Smooth muscle cell of the pulmonary artery (primary cell): Measurements from ENCODE around the gene SLC35E2B. TPM values are rescaled to one million over a fixed set of nuclear protein-coding genes. Genes with fewer than 3 reads are reported as not detected.

Source experiments
- total RNA-seq: library from RNA; depleted of rRNA; stranded (reverse); fragments of >200 nt; gene quantifications from 2 replicates; pipeline ENCODE4 v1.2.3, GENCODE V29; 2014

SLC35E2B gene
- total RNA-seq = 39.8 and 45.2 TPM in 2 replicates

DNA sequence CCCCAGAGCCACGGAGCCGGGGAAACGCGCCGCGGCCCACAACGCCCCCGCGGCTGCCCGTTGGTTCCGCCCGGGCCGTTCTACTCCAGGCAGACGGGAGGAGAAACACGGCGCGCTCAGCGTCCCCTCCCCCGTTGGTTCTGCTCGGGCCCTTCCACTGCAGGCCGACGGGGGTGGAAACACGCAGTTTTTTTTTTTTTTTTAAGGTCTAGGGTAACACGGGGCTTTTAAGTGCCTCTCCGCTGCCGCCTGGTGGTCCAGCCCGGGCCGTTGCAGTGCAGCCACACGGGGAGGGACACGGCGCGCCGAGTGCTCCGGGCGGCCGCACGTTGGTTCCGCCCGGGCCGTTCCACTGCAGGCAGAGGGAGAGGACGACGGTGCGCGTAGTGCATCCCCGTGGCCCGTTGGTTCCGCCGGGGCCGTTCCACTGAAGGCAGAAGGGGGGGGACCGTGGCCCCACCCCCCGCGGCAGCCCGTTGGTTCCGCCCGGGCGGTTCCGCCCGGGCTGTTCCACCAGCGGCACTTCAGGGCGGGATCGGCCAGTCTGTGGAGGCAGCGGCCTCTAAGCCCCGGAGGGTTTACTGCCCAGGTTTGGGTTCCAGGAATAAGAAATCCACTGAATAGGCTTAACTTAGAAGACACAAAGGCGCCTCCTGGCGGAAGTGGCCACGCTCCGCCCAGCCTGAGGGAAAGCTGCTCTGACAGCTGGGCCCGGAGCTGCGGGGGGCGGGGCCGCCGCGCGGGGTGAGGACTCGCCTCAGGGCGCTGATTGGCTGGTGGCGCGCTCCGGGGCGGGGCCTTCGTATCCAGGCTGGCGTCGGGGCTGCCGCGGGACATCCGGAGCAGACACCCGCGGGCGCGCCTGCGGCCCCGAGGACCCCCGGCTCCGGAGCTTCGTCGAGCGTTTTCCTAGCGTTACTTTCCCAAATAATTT lies at the start of gene SLC35E2B:
TSS of gene SLC35E2B (minus strand) at position 82 of the 934 bp plus-strand sequence. CDS start 16,096 bp downstream, outside the sequence.

GRCh38 chr1:1724035-1724864 lies 31.7 kb upstream of the SLC35E2B start, which contains the start of gene CDK11A:
TSS of gene CDK11A (minus strand) at chr1:1724357. CDS start at chr1:1722818, 1,539 bp downstream.

GRCh38 chr1:1658583-1659549 lies 33.7 kb downstream of the SLC35E2B start, which contains the start of gene CDK11B:
TSS of gene CDK11B (minus strand) at chr1:1659004. CDS start at chr1:1657485, 1,519 bp downstream.

DNA sequence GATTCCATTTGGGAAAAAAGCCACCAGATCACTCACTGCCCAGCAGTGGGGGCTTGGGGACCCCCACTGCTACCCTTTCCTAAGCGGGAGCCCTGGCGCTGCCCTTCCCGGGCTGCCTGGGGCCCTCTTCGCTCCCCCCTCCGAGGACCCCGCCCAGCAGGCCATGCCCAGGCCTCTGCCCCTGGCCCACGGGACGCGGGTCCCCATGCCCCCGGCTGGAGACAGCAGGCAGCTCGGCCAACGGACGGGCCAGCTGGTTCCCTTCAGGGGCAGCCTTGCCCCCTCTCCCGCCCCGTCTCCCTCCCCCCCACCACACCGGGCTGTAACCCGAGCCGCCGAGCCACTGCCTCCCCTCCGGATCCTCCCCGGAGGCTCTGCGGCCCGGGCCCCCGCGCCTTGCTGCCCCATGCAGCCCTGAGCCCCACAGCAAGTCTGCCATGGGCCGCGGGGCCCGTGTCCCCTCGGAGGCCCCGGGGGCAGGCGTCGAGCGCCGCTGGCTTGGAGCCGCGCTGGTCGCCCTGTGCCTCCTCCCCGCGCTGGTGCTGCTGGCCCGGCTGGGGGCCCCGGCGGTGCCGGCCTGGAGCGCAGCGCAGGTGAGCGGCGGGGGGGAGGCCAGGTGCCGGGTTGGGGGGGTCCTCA lies 60.7 kb downstream of the SLC35E2B start, which contains the start of gene MMP23B:
TSS of gene MMP23B (plus strand) at position 392 of the 639 bp plus-strand sequence. CDS start at position 438, 46 bp downstream.

DNA sequence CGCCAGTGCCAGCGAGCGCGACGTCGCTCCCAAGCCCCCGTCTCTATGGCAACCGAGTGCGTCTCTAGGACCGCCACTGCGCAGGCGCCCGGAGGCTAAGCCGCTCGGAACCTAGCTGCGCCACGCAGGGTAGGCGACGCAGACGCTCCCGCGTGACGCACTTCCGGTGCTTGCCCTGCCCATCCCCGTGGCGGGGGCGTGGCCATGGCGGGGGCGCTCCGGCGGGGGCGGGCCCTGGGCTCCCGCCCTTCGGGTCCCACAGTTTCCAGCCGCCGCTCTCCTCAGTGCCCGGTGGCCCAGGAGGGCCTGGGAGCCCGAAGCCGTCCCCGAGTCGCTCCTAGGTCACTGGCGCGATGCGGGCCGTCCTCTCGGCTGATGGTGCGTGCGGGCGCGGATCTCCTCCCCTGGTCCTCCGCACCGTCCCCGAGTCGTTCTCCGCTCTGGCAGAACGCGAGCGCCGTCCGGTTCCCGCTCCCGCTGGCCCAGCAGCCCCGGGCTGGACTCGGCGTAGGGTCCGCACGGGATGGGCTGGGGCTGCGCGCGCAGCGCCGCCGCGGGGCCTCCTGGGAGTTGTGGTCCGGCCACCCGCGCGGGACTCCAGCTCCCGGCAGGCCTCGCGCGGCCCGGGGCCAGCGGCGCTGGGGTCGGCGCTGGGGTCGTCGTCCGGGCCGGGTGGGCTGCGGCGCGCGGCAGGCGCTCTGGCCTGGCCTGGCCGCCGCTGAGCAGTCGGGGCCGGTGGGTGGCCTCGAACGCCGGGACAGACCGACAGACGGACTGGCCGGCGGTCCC lies 77.1 kb downstream of the SLC35E2B start, which contains the start of gene MIB2:
TSS of gene MIB2 (plus strand) at position 245 of the 789 bp plus-strand sequence. CDS start 7,953 bp downstream, outside the sequence.

Other genes with a start within 250 kb of the SLC35E2B start
- gene ATAD3C, start 243.1 kb downstream of the SLC35E2B start, total RNA-seq = 0.40 TPM in 1 of 2 replicates, not detected in the other
- 5.7 and 21.3 TPM in 2 replicates for gene ATAD3B, start 221.0 kb downstream of the SLC35E2B start, total RNA-seq
- gene ATAD3A, start 180.6 kb downstream of the SLC35E2B start, total RNA-seq = 21.6 and 36.7 TPM in 2 replicates
- gene TMEM240, start 152.2 kb downstream of the SLC35E2B start, total RNA-seq = 4.0 and 4.6 TPM in 2 replicates
- gene SSU72, start 117.9 kb downstream of the SLC35E2B start, total RNA-seq = 65.1 and 76.9 TPM in 2 replicates
- gene FNDC10, start 92.7 kb downstream of the SLC35E2B start, total RNA-seq = 3.6 and 8.2 TPM in 2 replicates
- gene MIB2, start 77.3 kb downstream of the SLC35E2B start, total RNA-seq = 80.4 and 99.3 TPM in 2 replicates
- gene MMP23B, start 60.6 kb downstream of the SLC35E2B start, total RNA-seq = 3.8 and 8.2 TPM in 2 replicates
- 8.6 and 10.7 TPM in 2 replicates for gene CDK11B, start 33.8 kb downstream of the SLC35E2B start, total RNA-seq
- 5.9 and 11.8 TPM in 2 replicates for gene CDK11A, start 31.6 kb upstream of the SLC35E2B start, total RNA-seq
- 34.9 and 44.6 TPM in 2 replicates for gene NADK, start 85.7 kb upstream of the SLC35E2B start, total RNA-seq
- 162 and 182 TPM in 2 replicates for gene GNB1, start 198.3 kb upstream of the SLC35E2B start, total RNA-seq
- gene CALML6, start 222.5 kb upstream of the SLC35E2B start, total RNA-seq = 0.46 and 0.66 TPM in 2 replicates
- gene TMEM52, start 226.5 kb upstream of the SLC35E2B start, total RNA-seq = 0.20 and 0.43 TPM in 2 replicates